PC-9 (cell line): Measurements from ENCODE around the gene P2RX6. TPM values are rescaled to one million over a fixed set of nuclear protein-coding genes. Genes with fewer than 3 reads are reported as not detected.

Experiments
- BruUV-seq: library from RNA; stranded (reverse); fragments of 400-500 nt; replicated peaks from 2 replicates; lab custom pipeline; 2021; lab: Mats Ljungman, UMichigan
- CTCF ChIA-PET: fragments of 300-600 bp; sonication (Branson Sonifier 250); formaldehyde crosslinking; loops from one replicate; lab custom pipeline; 2022; ENCODE audit warnings: antibody characterized with exemption; lab: Charles Lee
- POLR2A ChIA-PET: fragments of 300-600 bp; sonication (Branson Sonifier 250); formaldehyde crosslinking; loops from one replicate; lab custom pipeline; 2022; ENCODE audit warnings: antibody characterized with exemption; ENCODE audit not compliant: unreplicated experiment; lab: Charles Lee
- DNase-seq, 2 experiments: peaks; one replicate each; pipeline versions ENCODE4 v3.0.0 to v3.0.0-alpha.2; 2015 to 2022; ENCODE audit warnings: mixed read lengths in 1 of 2
- H2AFZ ChIP-seq: fragments of 200-600 bp; sonication (generic); 2 replicates; pipeline ENCODE4 v1.8.1; 2017; ENCODE audit warnings: antibody characterized with exemption
- H3F3A ChIP-seq: fragments of 200-600 bp; sonication (generic); 2 replicates; pipeline ENCODE4 v1.8.1; 2017; ENCODE audit warnings: antibody characterized with exemption, mild to moderate bottlenecking, low read depth; ENCODE audit not compliant: insufficient read depth
- H3K27ac ChIP-seq: fragments of 200-600 bp; sonication (generic); 2 replicates; pipeline ENCODE4 v1.6.1; 2016; ENCODE audit warnings: mixed run types
- H3K27me3 ChIP-seq: fragments of 200-600 bp; sonication (generic); 2 replicates; pipeline ENCODE4 v1.6.1; 2016; ENCODE audit warnings: low read depth, mixed run types; ENCODE audit not compliant: insufficient read depth
- H3K36me3 ChIP-seq: fragments of 200-600 bp; sonication (generic); 2 replicates; pipeline ENCODE4 v1.6.1; 2016; ENCODE audit warnings: low read depth, mixed run types
- H3K4me1 ChIP-seq: fragments of 200-600 bp; sonication (generic); replicated peaks from 2 replicates; pipeline ENCODE4 v1.6.1; 2016; ENCODE audit warnings: mixed run types; ENCODE audit not compliant: insufficient read depth
- H3K4me2 ChIP-seq: fragments of 200-600 bp; sonication (generic); 2 replicates; pipeline ENCODE4 v1.6.1; 2017; ENCODE audit warnings: mixed run types
- H3K4me3 ChIP-seq: fragments of 200-600 bp; sonication (generic); 2 replicates; pipeline ENCODE4 v1.6.1; 2016; ENCODE audit warnings: mixed run types
- H3K79me2 ChIP-seq: fragments of 200-600 bp; sonication (generic); 2 replicates; pipeline ENCODE4 v1.6.1; 2017; ENCODE audit warnings: low read depth, mixed run types
- H3K9me2 ChIP-seq: fragments of 200-600 bp; sonication (generic); 2 replicates; pipeline ENCODE4 v1.8.1; 2017; ENCODE audit warnings: mild to moderate bottlenecking; ENCODE audit not compliant: insufficient read depth
- H3K9me3 ChIP-seq: fragments of 200-600 bp; sonication (generic); 2 replicates; pipeline ENCODE4 v1.8.1; 2016; ENCODE audit warnings: low read depth; ENCODE audit not compliant: insufficient read depth
- H4K20me1 ChIP-seq: fragments of 200-600 bp; sonication (generic); 2 replicates; pipeline ENCODE4 v1.8.1; 2017; ENCODE audit not compliant: insufficient read depth
- EZH2 ChIP-seq: fragments of 200-600 bp; sonication (generic); IDR thresholded peaks from 2 replicates; pipeline ENCODE4 v1.8.0; 2017; ENCODE audit warnings: antibody characterized with exemption, low read depth
- intact Hi-C: fragments of 100-400 bp; cut with micrococcal nuclease; formaldehyde crosslinking; loops from one replicate; pipeline ENCODE4 v1.10.0; 2022; ENCODE audit not compliant: unreplicated experiment
- total RNA-seq: library from RNA; stranded (reverse); gene quantifications from 2 replicates; pipeline ENCODE4 v1.2.3, GENCODE V29; 2021
- TF ChIP-seq, protein P1 (sequence below): fragments of 200-600 bp; sonication (generic); conservative IDR thresholded peaks from 2 replicates; pipeline ENCODE4 v1.6.1; 2017; ENCODE audit warnings: mixed run types, antibody characterized with exemption, mild to moderate bottlenecking, moderate library complexity

Gene P2RX6
- total RNA-seq, 1 experiment from 2014 or later: 2.7 TPM

DNA sequence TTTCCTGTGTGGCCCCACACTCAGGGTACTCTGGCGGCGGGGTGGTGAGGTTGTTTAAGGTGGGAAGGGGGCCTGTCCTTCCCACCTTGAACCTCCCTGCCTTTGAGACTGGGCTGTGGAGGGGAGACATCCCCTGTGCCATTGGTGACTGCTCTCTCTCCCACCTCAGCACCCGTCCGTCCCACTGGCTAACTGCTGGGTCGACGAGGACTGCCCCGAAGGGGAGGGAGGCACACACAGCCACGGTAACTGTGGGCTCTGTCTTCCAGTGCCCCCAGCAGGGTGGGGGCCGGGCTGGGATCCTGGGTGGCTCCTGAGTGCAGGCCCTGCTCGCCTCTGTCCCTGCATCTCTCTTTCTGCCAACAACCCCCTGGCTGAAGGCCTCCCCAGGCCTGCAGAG is 7.5 kb downstream of the P2RX6 start:
- Histone ChIP-seq H4K20me1 (no peaks in the 10 kb centered on the region), H3K4me3 (no peak overlapping the region), H3K36me3 (no peaks in the 10 kb centered on the region), H3K9me3 (no peaks in the 10 kb centered on the region), H3F3A (no peaks in the 10 kb centered on the region), H3K27me3 (no peaks in the 10 kb centered on the region), H2AFZ (no peak overlapping the region), H3K27ac (no peak overlapping the region), H3K9me2 (no peaks in the 10 kb centered on the region), H3K79me2 (no peaks in the 10 kb centered on the region), H3K4me2 (no peak overlapping the region), H3K4me1 (no peaks in the 10 kb centered on the region)
- CTCF ChIA-PET: no interaction called here
- intact Hi-C loops: no loop called here
- no TSS peak for BruUV-seq
- DNase-seq: no peak
- POLR2A ChIA-PET: no interaction called here
- TF ChIP-seq EZH2: no peak
- TF ChIP-seq, protein P1, sequence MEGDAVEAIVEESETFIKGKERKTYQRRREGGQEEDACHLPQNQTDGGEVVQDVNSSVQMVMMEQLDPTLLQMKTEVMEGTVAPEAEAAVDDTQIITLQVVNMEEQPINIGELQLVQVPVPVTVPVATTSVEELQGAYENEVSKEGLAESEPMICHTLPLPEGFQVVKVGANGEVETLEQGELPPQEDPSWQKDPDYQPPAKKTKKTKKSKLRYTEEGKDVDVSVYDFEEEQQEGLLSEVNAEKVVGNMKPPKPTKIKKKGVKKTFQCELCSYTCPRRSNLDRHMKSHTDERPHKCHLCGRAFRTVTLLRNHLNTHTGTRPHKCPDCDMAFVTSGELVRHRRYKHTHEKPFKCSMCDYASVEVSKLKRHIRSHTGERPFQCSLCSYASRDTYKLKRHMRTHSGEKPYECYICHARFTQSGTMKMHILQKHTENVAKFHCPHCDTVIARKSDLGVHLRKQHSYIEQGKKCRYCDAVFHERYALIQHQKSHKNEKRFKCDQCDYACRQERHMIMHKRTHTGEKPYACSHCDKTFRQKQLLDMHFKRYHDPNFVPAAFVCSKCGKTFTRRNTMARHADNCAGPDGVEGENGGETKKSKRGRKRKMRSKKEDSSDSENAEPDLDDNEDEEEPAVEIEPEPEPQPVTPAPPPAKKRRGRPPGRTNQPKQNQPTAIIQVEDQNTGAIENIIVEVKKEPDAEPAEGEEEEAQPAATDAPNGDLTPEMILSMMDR: no peak

DNA sequence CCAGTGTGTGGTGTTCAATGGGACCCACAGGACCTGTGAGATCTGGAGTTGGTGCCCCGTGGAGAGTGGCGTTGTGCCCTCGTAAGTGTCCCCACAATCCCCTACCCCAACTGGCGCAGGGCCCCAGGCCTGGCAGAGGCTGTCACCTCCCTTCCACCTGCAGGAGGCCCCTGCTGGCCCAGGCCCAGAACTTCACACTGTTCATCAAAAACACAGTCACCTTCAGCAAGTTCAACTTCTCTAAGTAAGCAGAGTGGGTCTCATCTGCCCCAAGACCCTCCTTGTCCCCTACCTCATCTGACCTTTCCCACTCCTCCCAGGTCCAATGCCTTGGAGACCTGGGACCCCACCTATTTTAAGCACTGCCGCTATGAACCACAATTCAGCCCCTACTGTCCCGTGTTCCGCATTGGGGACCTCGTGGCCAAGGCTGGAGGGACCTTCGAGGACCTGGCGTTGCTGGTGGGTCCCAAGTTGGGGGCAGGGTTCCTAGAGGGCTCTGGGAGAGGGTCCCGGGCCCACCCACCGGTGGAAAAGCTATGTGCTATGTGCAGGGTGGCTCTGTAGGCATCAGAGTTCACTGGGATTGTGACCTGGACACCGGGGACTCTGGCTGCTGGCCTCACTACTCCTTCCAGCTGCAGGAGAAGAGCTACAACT is 8.1 kb downstream of the P2RX6 start:
- no peak overlapping the region for H3K4me2 ChIP-seq
- no TSS peak for BruUV-seq
- H2AFZ ChIP-seq: no peak overlapping the region
- POLR2A ChIA-PET: no interaction called here
- no peaks in the 10 kb centered on the region for H3K36me3 ChIP-seq
- no peak for DNase-seq
- H3K27me3 ChIP-seq: no peaks in the 10 kb centered on the region
- no peaks in the 10 kb centered on the region for H3K9me3 ChIP-seq
- no peak overlapping the region for H3K4me3 ChIP-seq
- H4K20me1 ChIP-seq: no peaks in the 10 kb centered on the region
- no peaks in the 10 kb centered on the region for H3K9me2 ChIP-seq
- H3K4me1 ChIP-seq: no peaks in the 10 kb centered on the region
- TF ChIP-seq EZH2: no peak
- TF ChIP-seq, protein P1: no peak; the same call in 1 of the 2 replicates
- H3F3A ChIP-seq: no peaks in the 10 kb centered on the region
- CTCF ChIA-PET: interaction anchor here (0.5 to 0.6 kb wide), 2 partner anchors 106 to 137 kb away, joined by 3 to 7 read pairs; partner anchors contain the start of gene CRKL
- intact Hi-C loops: no loop called here
- no peak overlapping the region for H3K27ac ChIP-seq
- H3K79me2 ChIP-seq: no peaks in the 10 kb centered on the region

DNA sequence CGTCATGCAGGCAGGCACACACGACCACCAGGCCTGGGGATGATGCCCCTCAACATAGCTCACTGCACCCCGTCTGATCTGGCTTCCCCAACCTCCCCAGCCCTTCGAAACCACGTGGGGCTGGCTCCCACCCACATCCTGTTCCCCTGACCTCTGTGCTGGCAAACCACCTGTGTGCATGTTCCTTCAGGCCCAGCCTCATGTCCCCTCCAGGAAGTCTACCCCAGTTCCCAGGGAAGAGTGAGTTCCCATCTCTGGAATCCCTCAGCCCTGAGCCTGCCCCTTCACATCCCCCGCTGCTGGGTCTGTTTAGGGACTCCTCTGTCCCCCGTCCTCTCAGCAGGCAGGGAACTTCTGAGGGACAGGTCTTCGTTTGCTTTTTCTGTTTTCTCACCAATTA is 10.3 kb downstream of the P2RX6 start:
- no peak for TF ChIP-seq EZH2
- TF ChIP-seq, protein P1: no peak
- POLR2A ChIA-PET: no interaction called here
- H3K36me3 ChIP-seq: no peaks in the 10 kb centered on the region
- no TSS peak for BruUV-seq
- H3K9me2 ChIP-seq: no peaks in the 10 kb centered on the region
- H4K20me1 ChIP-seq: no peaks in the 10 kb centered on the region
- no peaks in the 10 kb centered on the region for H3K79me2 ChIP-seq
- H3F3A ChIP-seq: no peaks in the 10 kb centered on the region
- H3K4me3 ChIP-seq: no peak overlapping the region
- DNase-seq: no peak
- H3K27me3 ChIP-seq: no peaks in the 10 kb centered on the region
- intact Hi-C loops: no loop called here
- no peak overlapping the region for H3K27ac ChIP-seq
- no peak overlapping the region for H2AFZ ChIP-seq
- H3K4me2 ChIP-seq: no peak overlapping the region
- CTCF ChIA-PET: no interaction called here
- H3K9me3 ChIP-seq: no peaks in the 10 kb centered on the region
- no peaks in the 10 kb centered on the region for H3K4me1 ChIP-seq
